ENCODE results near the gene ENOX1.

The ENOX1 gene

GRCh38 chr13:43484432-43485225 lies 302.1 kb downstream of the ENOX1 start:
- no peak overlapping the region for H3K4me3 ChIP-seq (ENCODE audit: low read depth, low read length)
- TF ChIP-seq CTCF (IDR thresholded peaks at IDR 0.05; ENCODE audit: low read depth, low read length), result no peak

- TF ChIP-seq CTCF (IDR thresholded peaks at IDR 0.05; ENCODE audit: low read depth, low read length), result no peak
- no peak overlapping the region for H3K4me3 ChIP-seq (ENCODE audit: low read depth, low read length)
These were observed 302.8 kb downstream of the ENOX1 start for GRCh38 chr13:43483930-43484329.

GRCh38 chr13:43482641-43483040 lies 304.1 kb downstream of the ENOX1 start:
- TF ChIP-seq CTCF (IDR thresholded peaks at IDR 0.05; ENCODE audit: low read depth, low read length), result no peak

GRCh38 chr13:43482026-43482425 lies 304.7 kb downstream of the ENOX1 start:
- TF ChIP-seq CTCF (IDR thresholded peaks at IDR 0.05; ENCODE audit: low read depth, low read length), result no peak
- no peak overlapping the region for H3K4me3 ChIP-seq (ENCODE audit: low read depth, low read length)

More at GRCh38 chr13:43482641-43483040, 304.1 kb downstream of the ENOX1 start:
- no peak overlapping the region for H3K4me3 ChIP-seq (ENCODE audit: low read depth, low read length)

- H3K4me3 ChIP-seq (ENCODE audit: low read depth, low read length), result no peak overlapping the region
- no peak for TF ChIP-seq CTCF (IDR thresholded peaks at IDR 0.05; ENCODE audit: low read depth, low read length)
These were observed 307.9 kb downstream of the ENOX1 start for GRCh38 chr13:43478902-43479301.

GRCh38 chr13:43478211-43478610 lies 308.6 kb downstream of the ENOX1 start:
- H3K4me3 ChIP-seq (ENCODE audit: low read depth, low read length), result no peak overlapping the region
- TF ChIP-seq CTCF (IDR thresholded peaks at IDR 0.05; ENCODE audit: low read depth, low read length), result no peak

- no peak for TF ChIP-seq CTCF (IDR thresholded peaks at IDR 0.05; ENCODE audit: low read depth, low read length)
These were observed 311.6 kb downstream of the ENOX1 start for GRCh38 chr13:43475140-43475539.

More at GRCh38 chr13:43475140-43475539, 311.6 kb downstream of the ENOX1 start:
- no peak overlapping the region for H3K4me3 ChIP-seq (ENCODE audit: low read depth, low read length)
